ENCODE results near the gene DDN.
A peak's percentile ranks its signal among the peaks of the same experiment; 100 is the strongest.

Gene DDN

DNA sequence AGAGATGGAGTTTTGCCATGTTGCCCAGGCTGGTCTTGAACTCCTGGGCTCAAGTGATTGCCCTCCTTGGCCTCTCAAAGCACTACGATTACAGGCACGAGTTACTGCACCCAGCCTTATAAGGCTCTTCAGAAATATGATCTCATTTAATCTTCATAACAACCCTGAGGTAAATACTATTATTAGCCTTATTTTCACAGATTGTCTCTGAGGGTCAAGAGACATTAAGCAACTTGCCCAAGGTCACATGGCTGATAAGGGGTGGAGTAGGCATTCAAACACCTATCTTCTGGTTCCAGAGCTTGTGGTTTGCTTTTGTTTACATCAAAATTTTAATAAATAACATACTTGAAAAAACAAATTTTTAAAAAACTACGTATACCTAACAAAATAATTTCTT, 14.3 kb upstream of the DDN start:
- DNase-seq (ENCODE audit: low read depth in 2 of 2) = no peak

- DNase-seq (ENCODE audit: low read depth in 2 of 2) = no peak
These were observed 13.6 kb upstream of the DDN start for GRCh38 chr12:49012739-49013138.

DNA sequence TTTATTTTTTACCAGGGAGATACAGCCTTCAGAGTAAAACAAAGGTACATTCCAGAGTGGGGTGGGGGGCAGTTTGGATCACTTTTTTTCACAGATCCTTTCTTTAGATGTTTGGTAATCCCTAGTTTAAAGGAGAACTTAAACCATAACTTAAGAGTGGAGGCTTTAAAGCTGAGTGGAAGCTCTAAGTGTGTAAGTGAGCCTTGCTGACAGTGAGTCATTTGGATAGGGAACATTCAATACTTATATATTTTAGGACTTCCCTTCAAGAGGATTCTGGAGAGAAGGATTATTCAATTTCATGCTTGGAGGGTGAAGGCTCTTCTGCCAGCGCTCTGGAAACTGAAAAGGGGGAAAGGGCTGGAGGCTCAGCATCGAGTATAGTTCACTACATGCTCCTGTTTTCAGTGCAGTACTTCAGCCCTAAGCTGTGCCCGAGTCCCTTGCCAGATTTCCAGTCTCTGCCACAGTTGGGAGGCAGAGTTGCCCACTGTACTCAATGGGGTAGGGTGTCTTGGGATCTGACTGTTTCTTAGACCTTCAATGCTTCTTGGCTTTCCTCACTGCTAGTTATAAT, 11.0 kb upstream of the DDN start:
- no peak for DNase-seq (ENCODE audit: low read depth in 2 of 2)

- no peak for DNase-seq (ENCODE audit: low read depth in 2 of 2)
These were observed 9.8 kb upstream of the DDN start for GRCh38 chr12:49008943-49009342.

DNA sequence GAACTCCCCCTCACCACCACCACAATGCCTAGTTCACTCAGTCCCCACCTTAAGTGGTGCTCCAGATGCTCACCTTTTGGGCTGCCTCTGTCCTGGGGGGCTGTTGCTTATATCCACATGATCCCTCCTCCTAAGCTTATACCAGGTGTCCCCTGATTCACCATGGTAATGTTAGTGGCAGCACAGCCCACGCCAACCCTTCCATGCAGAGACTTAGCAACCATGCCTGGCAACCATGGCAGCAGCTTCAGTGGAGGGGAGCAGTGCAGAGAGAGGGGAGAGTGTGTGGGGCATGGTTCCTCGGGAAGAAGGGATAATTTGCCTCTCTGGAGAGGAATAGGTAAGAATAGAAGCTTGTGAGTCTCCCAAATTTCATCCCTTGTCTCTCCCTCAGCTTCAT, 1.2 kb upstream of the DDN start:
- no peak for DNase-seq (ENCODE audit: low read depth in 2 of 2)

DNA sequence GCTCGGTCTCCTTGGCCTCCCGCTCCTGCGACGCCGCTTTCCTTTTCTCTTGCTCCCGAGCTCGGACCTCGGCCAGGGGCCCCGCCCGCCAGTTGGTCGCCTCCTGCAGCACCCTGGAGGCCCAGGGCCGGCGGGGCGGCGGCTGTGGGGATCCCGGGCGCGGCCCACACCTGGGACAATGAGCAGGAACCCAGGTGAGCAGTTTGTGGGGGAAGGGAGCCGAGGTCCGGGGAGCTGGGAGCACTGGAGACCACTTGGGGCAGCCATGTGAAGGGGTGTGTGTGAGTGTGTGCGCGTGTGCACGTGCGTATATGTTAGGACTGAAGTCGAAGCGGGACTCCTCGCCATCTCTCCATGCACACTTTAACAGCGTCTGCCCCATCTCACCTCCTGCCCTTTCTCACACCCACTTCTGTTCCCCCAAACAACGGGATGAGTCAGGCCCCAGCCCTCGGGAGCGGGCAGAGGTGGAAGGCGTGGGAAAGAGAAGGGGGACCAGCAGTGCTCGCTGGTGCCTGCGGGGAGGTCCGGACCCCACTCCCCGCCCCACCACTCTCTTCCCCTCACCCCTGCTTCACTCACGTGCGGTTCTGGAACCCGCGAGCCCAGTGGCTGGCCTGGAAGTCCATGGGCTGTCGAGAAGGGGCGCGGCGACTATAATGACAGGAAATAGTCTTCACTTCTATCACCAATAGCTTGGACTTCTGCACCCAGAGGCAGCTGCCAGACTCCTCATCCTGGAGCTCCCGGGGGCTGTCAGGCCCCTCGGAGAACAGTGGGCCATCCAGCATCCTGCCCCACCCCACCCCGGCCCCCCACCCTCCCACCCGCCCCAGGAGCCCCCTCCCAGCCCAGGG, 450 bp downstream of the DDN start:
- DNase-seq (ENCODE audit: low read depth in 2 of 2) = no peak

GRCh38 chr12:48997719-48998496, 1.3 kb downstream of the DDN start:
- no peak for DNase-seq (ENCODE audit: low read depth in 2 of 2)

- peak in 1 of 2 experiments; percentile 69 for DNase-seq (ENCODE audit: low read depth in 2 of 2)
These were observed 2.1 kb downstream of the DDN start for GRCh38 chr12:48996794-48997718.

DNA sequence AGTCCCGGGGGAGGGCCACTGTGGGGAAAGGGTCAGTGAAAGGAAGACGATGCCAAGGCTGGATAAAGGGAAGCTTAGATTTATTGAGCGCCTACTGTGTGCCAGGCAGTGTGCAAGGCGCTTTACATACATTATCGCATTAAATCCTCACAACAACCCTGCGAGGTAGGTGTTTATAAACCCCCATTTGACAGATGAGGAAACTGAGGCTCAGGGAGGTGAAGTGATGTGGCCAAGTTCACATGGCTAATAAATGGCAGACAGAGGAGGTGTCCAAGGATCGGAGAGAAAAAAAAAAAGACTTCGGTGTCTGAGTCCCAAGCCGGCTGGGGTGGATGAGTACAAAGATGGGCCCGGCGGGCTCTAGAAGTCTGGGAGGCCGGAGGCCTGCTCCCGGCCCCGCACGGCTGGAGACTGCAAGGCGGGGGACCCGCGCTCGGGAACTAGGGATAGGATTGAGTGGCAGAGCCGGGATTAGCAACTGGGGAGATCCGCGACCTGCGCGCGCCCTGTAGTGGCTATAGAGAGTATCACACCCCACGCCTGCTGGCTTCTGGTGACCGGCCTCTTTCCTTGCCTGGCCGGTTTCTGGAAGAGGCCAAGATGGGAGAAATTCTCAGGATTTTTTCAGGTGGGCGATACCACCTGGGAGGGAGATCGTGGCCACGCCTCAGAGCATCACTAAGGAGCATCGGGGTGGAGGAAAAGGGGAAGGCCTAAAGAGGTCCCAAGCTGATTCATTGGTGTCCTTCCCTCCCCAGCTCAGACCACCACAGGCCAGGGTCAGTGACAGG, 3.9 kb downstream of the DDN start:
- DNase-seq (ENCODE audit: low read depth in 2 of 2) = no peak

GRCh38 chr12:48994224-48995085, 4.7 kb downstream of the DDN start:
- no peak for DNase-seq (ENCODE audit: low read depth in 2 of 2)

DNA sequence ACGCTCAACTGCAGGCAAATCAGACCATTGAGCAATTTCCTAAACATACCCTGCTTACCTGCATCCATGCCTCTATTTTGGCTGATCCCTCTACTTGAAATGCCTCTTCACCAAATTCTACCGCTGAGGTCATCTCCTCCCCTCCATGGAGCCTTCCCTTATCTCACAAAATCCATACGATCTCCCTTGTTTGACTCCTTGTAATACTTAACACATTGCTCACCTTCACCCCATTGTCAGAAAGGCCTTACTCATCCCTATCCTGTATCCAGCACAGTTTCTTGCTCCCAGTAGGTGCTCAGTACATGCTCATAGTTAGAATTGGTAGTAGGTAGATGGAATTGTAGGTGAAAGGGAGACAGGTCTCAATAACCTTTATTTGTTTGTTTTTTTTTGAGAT, 5.4 kb downstream of the DDN start:
- DNase-seq (ENCODE audit: low read depth in 2 of 2) = no peak

- DNase-seq (ENCODE audit: low read depth in 2 of 2) = no peak
These were observed 7.7 kb downstream of the DDN start for GRCh38 chr12:48991247-48992050.

- DNase-seq (ENCODE audit: low read depth in 2 of 2) = no peak
These were observed 8.6 kb downstream of the DDN start for GRCh38 chr12:48990552-48990951.

DNA sequence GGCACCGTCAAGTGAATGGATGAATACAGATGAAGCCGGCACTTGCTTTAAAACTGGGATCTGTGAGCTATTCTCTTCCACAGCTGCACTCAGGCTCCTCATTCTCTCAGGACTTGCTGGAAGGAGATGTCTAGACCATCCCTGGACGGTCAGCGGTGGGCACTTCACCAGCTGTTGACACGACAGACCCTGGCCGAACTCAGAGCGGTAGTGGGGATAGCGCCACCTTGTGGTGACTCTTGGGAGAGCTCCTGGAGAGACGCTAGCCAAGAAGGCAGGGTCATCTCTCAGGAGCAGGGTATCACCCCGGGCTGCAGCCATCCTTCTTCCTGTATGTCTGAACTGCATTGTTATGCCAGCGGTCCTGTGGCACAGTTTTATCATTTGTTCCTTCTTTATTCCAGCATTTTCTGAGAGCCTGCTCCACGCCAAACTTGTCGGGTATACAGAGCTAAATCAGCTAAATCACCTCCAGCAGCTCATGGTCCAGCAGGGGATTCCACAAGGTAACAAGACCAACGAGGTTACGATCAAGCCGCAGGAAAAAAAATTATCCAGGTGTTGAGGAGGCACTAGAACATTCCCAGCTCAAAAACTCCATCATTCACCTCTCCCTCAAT, 11.0 kb downstream of the DDN start:
- DNase-seq (ENCODE audit: low read depth in 2 of 2) = peak in 1 of 2 experiments; percentile 80

- no peak for DNase-seq (ENCODE audit: low read depth in 2 of 2)
These were observed 12.4 kb downstream of the DDN start for GRCh38 chr12:48986720-48987291.

GRCh38 chr12:48985901-48986300, 13.3 kb downstream of the DDN start:
- no peak for DNase-seq (ENCODE audit: low read depth in 2 of 2)

- DNase-seq (ENCODE audit: low read depth in 2 of 2) = no peak
These were observed 13.7 kb downstream of the DDN start for GRCh38 chr12:48985475-48985897.

Data from stimulated activated CD4-positive, alpha-beta T cell treated with anti-CD3 and anti-CD28 coated beads, Interleukin-12 subunit alpha, Interleukin-12 subunit beta, amount 100 ng/mL, for 24 hours (primary cell).